CD4-positive, alpha-beta T cell treated with Interleukin-17A for 1 hour (primary cell): Measurements from ENCODE around the gene TOMT.

ENCODE experiments used
- DNase-seq: peaks from one replicate; pipeline ENCODE4 v3.0.0-alpha.2; 2020

Gene TOMT

DNA sequence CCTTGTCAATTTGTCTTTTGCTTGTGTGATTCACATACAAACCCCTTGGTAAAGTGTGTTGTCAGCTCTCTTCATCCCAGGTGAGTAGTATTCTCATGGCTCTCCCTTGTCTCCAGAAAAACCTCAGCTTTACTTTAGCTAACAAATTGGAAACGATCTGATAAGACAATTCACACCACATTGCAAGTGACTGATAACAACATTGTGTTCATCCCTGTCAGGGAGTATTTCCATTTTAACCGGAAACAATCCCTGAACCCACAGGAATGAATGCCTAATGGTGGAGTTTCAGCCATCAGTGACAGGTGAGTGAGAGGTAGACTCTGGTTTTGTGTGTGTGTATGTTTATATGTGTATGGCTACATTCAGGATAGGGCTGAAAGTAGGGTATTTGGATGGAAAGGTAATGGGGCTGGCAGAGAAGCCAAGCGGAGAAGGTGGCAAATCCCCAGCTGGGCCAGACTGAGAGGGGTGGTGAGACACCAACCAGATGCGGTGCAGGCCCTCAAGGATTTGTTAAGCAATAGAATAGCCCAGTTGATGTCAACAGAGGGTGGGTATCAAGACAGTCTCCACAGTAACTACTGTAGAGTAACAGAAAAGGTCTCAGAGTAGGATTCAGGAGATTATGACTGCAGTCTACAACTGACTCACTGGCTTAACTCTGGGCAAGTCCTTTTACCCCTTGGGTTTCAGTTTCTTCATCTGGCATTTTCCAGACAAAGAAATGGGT is 17.5 kb upstream of the TOMT start:
- no peak for DNase-seq

- DNase-seq, result peak; percentile 77
Observed at GRCh38 chr11:72091292-72091691, 14.4 kb upstream of the TOMT start.

DNA sequence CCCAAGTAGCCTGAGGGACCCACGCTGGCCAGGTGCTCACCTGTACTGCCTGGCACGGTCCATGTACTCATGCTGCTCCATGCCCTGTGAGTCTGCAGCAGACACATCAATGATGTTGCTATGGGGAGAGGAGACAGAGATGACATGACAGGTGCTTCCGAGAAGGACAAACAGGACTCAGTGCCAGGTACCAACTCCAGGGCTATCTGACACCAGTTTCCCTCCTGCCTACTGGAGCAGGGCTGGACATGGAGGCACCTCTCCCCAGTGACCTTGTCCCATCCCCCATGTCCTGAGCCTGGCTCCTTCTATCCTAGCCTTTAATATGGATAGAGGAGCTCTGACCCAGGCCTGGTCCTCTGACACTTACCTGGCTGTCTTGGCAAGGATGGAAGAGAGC is 7.0 kb upstream of the TOMT start:
- no peak for DNase-seq

- no peak for DNase-seq
Observed at GRCh38 chr11:72100009-72100408, 5.7 kb upstream of the TOMT start.

GRCh38 chr11:72100462-72100861 is 5.3 kb upstream of the TOMT start:
- DNase-seq, result no peak

DNA sequence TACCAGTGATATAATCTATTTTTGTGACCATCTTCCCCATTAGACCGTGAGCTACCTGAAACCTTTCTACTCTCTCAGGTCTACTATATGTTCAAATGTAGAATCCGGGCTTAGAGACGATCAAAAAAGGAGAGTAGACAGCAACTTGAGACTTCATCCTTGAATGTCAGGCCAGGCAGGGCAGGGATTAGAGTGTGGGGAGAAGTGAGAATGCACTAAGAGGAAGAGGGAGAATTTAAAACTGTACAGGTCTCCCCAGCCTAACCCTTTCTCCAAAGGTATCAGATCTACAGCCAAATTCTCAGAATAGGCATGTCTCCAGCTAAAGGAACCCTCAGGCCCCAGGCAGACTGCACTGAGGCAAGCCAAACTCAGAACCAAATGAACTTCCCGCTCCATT is 3.6 kb upstream of the TOMT start:
- DNase-seq, result no peak

DNA sequence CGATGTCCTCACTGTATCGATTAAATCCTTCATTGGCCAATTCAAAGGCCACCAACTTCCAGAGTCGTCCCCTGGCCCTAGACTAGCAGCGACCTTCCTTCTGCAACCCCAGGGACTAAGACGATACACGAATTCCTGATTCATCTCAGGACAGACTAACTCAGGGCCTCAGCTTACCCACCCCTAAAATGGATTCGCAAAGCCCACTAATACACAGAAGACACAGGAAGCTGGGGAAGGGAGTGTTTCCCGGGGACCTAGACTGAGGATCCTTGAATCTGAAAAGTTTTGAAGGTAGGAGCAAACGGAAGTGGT is 3.1 kb upstream of the TOMT start:
- no peak for DNase-seq

- DNase-seq, result peak; percentile 98
Observed at GRCh38 chr11:72102946-72103753, 2.6 kb upstream of the TOMT start, which contains the start of gene LAMTOR1. TSS of gene LAMTOR1 (minus strand) at chr11:72103297. CDS start at chr11:72103224, 73 bp downstream.

GRCh38 chr11:72103754-72104167 is 2.0 kb upstream of the TOMT start:
- no peak for DNase-seq

DNA sequence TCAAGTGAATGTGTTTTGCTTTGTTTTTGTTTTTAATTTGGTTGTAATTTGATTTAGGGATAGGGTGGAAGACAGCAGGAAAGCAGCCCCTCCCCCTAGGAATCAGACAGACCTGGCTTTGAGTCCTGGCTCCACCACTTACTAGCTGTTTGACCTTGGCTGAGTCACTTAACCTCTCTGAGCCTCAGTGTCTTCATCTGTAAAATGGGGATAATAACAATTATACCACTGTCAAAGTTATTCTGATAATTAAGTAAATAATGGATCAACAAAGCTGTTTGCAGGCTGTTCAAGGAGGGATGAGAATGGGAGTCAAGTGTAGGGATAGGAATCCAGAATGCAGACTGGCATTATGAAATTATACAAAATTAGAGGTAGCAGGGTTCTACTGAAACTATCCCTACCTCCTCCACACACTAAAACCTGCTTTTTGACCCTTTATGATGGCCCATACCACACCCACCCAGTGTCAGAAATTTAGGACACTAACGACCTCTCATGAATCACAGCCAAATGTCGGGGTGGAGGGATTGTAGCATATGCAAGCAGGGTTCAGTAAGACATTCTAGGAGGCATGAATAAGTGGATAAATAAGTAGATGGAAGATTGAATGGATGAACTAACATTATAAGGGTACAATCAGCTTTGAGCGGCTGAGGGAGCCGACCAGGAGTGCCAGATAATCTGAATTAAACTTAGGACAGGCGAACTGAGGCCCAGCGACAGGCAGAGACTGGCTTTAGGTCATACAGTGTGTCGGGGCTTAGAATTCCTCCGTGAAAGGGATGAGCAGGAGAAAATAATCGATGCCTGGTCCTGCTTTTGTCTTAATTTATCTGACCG is 5.8 kb downstream of the TOMT start:
- DNase-seq, result no peak

DNA sequence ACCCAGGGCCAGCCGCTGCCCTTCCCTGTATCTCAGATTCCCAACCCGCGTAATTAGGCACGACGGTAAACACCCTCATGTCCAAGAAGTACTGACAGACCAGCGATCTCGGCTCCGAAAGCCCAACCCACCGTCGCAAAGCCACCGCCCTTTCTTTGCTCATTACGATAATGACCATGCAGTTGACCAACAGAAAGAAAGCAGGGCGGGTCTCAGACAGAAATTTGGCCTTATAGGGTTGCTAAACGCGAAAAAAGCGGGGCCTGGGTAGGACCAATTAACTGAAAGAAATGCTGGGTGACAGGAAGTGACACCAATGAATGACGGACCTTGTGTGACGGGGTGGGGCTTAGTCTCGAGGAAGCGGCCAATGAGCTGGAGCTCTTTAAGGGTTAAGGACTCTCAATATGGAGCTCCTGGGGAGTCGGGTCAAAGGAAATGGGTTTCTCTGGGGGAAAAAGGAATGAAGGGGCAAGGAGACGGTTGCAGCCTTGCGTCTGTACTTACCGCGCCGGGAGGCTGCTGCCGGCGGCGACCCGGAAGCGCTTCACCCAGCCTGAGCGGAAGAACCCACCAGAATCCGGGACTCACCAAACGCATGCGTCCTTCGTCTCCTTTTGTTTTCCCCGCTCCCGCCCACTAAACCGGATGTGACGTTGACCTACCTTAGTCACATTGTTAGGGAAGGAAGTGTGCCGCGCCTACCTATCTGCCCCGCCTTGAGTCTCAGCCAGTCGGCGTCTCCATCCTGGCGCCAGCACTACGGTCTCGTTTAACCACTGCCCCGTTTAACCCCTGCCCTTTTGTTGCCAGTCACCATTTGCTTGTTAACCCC is 6.6 kb downstream of the TOMT start, which contains the start of gene ANAPC15:
TSS of gene ANAPC15 (minus strand) at position 553 of the 835 bp plus-strand sequence. CDS start 1,419 bp downstream, outside the sequence.
- peak; percentile 99 for DNase-seq

DNA sequence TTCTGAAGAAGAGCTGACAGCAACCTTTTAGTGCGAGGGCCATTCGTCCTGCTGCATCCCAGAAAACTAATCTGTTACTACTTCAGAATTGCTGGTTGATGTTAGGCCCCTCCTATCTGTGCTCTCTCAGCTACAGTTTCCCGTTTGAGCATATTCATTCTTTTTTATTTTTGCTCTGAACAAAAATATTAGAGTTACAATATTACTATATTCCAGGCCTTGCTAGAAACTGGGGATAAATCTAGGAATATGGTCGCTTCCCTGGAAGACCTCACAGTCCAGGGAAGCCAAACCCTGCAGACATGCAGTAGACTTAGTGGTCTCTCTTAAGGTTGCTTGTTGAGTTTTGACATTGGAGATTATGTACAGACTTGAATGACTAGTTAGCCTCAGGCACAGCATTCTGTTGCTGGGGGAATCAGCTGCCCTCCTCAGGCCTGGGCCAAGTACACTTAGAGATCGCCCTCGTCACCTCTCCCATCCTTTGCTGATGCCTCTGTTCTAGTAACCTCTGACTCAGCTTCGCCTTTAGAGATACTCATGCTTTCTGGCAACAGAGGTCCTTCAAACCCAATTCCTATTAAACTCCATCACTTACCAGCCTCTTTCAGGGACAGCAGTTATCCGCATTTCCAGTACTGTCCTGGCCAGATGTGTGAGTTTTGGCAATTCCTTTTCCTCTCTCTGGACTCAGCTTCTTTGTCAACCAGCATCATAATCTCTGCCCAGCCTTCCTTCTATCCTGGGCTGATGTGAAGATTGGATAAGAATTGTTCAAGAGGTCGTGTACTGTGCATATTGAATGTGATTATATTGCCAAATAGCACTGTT is 7.5 kb downstream of the TOMT start:
- DNase-seq, result no peak

DNA sequence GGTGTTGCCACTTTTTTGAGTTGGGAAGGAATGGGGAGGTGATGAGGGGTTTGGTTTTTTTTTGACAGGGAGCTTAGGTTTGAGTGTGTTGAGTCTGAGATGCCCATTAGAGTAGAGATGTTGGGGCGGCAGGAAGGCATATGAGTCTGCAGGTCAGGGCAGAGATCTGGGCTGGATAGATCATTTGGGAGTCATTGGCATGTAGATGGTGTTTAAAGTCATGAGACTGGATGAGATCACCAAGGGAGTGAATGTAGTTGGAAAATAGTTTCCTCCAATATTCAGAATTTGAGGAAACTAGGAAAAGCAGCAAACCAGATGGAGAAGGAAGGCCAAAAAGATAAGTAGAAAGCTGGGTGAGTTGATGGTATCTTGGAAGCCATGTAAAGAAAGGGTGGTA is 8.8 kb downstream of the TOMT start:
- DNase-seq, result no peak

DNA sequence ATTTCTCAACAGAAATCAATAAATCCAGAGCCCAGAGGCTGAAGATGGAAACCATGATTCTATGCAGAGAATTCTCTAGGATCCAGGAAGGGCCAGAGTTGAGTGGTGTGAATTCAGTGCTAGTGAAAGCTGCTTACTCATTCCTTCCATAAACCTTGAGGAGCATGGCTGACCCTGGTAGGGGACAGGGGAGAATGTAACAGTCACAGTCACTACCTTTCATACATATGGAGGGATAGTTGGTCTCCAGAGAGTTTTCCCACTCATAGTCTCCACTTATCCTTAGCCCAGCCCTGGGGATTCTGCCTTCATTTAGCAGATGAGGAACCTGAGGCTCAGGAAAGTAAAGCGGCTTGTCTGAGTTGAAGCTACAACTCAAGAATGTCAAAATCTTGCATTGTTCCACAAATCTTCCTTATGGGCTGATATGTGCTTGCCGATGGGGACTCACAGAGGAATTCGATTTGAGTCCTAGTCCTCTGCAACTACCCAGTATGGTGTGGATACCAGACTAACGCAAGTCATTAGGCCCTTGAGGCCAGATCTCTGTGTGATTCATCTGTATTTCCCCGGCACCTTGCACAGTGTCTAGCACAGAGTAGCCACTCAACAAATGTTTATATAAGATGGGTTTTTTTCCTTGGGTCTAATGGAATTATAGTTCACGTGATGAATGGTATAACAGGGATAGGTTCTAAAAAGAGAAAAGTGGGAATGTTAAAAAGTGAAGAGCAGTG is 10.5 kb downstream of the TOMT start:
- DNase-seq, result no peak

DNA sequence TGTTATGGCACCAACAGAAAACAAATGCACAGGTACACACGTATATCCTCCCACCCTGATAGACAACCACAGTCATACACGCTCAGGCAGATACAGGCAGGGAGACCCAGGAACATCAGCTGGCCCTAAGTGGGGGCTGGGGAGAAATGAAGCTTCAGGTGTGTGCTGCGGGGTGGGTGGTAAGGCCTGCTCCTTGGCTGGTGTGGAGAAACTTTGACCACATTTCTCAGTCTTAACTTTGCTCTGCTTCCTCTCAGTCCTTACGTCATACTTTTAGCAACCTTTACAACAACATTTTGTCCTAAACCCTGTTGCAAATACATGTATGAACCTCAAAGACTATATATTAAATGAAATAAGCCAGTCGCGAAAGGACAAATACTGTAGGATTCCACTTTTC is 13.5 kb downstream of the TOMT start:
- DNase-seq, result no peak

DNA sequence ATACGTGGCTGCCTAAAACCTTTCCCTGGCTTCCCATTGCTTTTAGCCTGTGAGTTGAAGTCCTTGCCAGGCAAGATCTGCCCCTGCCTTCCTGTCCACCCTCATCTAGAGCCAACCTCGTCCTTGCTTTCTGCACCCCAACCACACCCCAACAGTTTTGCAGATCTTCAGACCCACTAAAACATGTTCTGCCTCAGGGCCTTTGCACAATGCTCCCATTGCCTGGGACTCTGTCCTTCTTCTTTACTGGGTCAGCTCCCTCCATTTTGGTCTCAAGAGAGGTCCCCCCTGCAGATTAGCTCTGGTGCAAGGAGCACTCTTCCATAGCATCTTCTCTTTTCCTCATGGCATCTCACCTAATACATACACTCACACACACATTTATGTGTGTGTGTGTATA is 15.2 kb downstream of the TOMT start:
- DNase-seq, result no peak

GRCh38 chr11:72122607-72123006 is 16.9 kb downstream of the TOMT start:
- DNase-seq, result no peak

- no peak for DNase-seq
Observed at GRCh38 chr11:72123117-72123653, 17.5 kb downstream of the TOMT start.

GRCh38 chr11:72124046-72124445 is 18.3 kb downstream of the TOMT start:
- no peak for DNase-seq

DNA sequence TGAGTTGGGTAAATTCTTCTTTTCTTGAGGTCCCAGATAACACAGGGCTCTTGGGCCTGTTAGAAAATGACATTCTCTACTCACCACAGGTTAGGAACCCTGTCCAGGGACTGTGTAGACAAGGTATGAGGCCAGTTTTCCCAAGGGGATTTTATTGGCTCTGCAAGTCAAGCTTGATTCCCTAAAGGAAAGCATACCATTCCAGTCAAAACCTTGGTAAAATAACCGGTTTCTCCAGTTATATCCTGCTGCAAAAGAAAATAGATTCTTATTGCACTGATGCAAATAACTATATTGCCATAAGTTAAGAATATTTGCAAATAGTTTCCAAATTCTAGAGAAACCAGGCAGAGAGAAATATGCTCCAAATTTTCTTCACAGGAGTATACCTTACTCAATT is 20.2 kb downstream of the TOMT start:
- no peak for DNase-seq

GRCh38 chr11:72127923-72128322 is 22.2 kb downstream of the TOMT start:
- DNase-seq, result no peak
